HEK293 (cell line): ENCODE data around the gene ITGB1BP2.
A peak's percentile ranks its signal among the peaks of the same experiment; 100 is the strongest.
"Not testable (repeated sequence)": the region's sequence is repeated elsewhere in the genome, so short reads cannot be mapped to it uniquely, and the experiment has no call there.

Source experiments
- CTCF ChIA-PET: fragments of 350-600 bp; formaldehyde crosslinking; extraction: SDS; loops from one replicate; lab custom pipeline; 2021; ENCODE audit warnings: antibody characterized with exemption; lab: Yijun Ruan, JAX
- POLR2A ChIA-PET: fragments of 300-600 bp; formaldehyde crosslinking; extraction: SDS; loops from one replicate; lab custom pipeline; 2020; ENCODE audit warnings: antibody characterized with exemption, inconsistent platforms; lab: Yijun Ruan, JAX
- H3K27ac ChIP-seq: fragments of 200-500 bp; sonication (Bioruptor generic); 2 replicates; pipeline ENCODE4 v1.5.1; 2014; ENCODE audit warnings: low read depth, low read length, control low read depth, inconsistent platforms; ENCODE audit errors: extremely low read depth
- H3K36me3 ChIP-seq, 2 experiments: fragments of 200-500 bp in 1 of 2; sonication (Bioruptor generic) in 1 of 2; 1 replicate in 1 of 2; 2 replicates in 1 of 2; pipeline ENCODE4 v1.5.1; 2014 to 2017; ENCODE audit warnings: inconsistent platforms in 2 of 2, low read length in 2 of 2; ENCODE audit not compliant: control insufficient read depth in 2 of 2, insufficient read depth in 1 of 2
- H3K4me1 ChIP-seq: fragments of 200-500 bp; sonication (Bioruptor generic); 2 replicates; pipeline ENCODE4 v1.5.1; 2014; ENCODE audit warnings: mild to moderate bottlenecking, low read length, inconsistent platforms; ENCODE audit not compliant: control insufficient read depth, insufficient read depth
- H3K4me3 ChIP-seq: 2 replicates; pipeline ENCODE4 v1.5.1; 2011; ENCODE audit warnings: low read depth, mild to moderate bottlenecking, control low read depth, low read length, moderate library complexity
- H3K9me3 ChIP-seq: fragments of 200-500 bp; sonication (Bioruptor generic); 2 replicates; pipeline ENCODE4 v1.5.1; 2014; ENCODE audit warnings: low read depth, low read length, inconsistent platforms; ENCODE audit not compliant: control insufficient read depth, insufficient read depth
- ZNF654 ChIP-seq: fragments of 450-650 bp; formaldehyde crosslinking; IDR thresholded peaks from 2 replicates; pipeline ENCODE4 v1.5.1; 2016; ENCODE audit warnings: low read depth, missing biosample characterization, missing genetic modification characterization

The ITGB1BP2 gene

GRCh38 chrX:71349867-71350266 is 48.3 kb downstream of the ITGB1BP2 start:
- H3K27ac ChIP-seq, H3K9me3 ChIP-seq, POLR2A ChIA-PET, H3K4me3 ChIP-seq, H3K36me3 ChIP-seq, H3K4me1 ChIP-seq: not testable (repeated sequence)
- TF ChIP-seq ZNF654 (tag by site-specific recombination), result 0 out of 2 replicates have a peak, but pooled peaks have one; percentile 15
- CTCF ChIA-PET, result interaction anchor here (0.6 kb wide), 1 partner anchor 1469 kb away, joined by 3 read pairs; no protein-coding TSS in a partner anchor

- POLR2A ChIA-PET, H3K27ac ChIP-seq, H3K9me3 ChIP-seq, H3K4me1 ChIP-seq, H3K36me3 ChIP-seq, H3K4me3 ChIP-seq, CTCF ChIA-PET: not testable (repeated sequence)
Measured at GRCh38 chrX:71352439-71352838, 50.9 kb downstream of the ITGB1BP2 start.
